ENCODE data around the gene ADCYAP1.

ADCYAP1 gene

GRCh38 chr18:875912-876311 is 28.8 kb upstream of the ADCYAP1 start:
- no peaks in the 10 kb centered on the region for H3K9me3 ChIP-seq (ENCODE audit: control insufficient read depth, insufficient read depth, low read depth, low read length)
- ChIA-PET POLR2A (no interaction called here), CTCF (interaction anchor here (1.0 kb wide), 1 partner anchor 11 kb away, joined by 3 read pairs; no protein-coding TSS in a partner anchor)
- no peaks in the 10 kb centered on the region for H3K4me1 ChIP-seq (ENCODE audit: control insufficient read depth, insufficient read depth, low read length)
- H3K27ac ChIP-seq (ENCODE audit: extremely low read depth, low read depth, low read length): no peak overlapping the region
- H3K36me3 ChIP-seq (ENCODE audit: control insufficient read depth in 2 of 2, insufficient read depth in 1 of 2, low read length in 2 of 2): no peaks in the 10 kb centered on the region
- TF ChIP-seq ZSCAN18 (tag by site-specific recombination; IDR thresholded peaks at IDR 0.05): no peak
- no peak for TF ChIP-seq ZFHX2 (tag by site-specific recombination; conservative IDR thresholded peaks at IDR 0.05)
- TF ChIP-seq ZNF354C (tag by site-specific recombination; IDR thresholded peaks at IDR 0.05; ENCODE audit: borderline replicate concordance, low read depth): no peak
- no peak for TF ChIP-seq ZNF645 (tag by site-specific recombination; IDR thresholded peaks at IDR 0.05)
- no peak for TF ChIP-seq ZNF18 (tag by site-specific recombination; IDR thresholded peaks at IDR 0.05)
- no peak for TF ChIP-seq ZNF549 (tag by site-specific recombination; IDR thresholded peaks at IDR 0.05)
- no peak for TF ChIP-seq ZNF133 (tag by site-specific recombination; IDR thresholded peaks at IDR 0.05)
- TF ChIP-seq TCF7L2 (IDR thresholded peaks at IDR 0.05; ENCODE audit: borderline replicate concordance, low read depth, low read length): no peak
- no peak for TF ChIP-seq ZNF558 (tag by site-specific recombination; IDR thresholded peaks at IDR 0.05)
- TF ChIP-seq ZNF404 (tag by site-specific recombination; IDR thresholded peaks at IDR 0.05): no peak
- no peak overlapping the region for H3K4me3 ChIP-seq (ENCODE audit: low read depth, low read length)

GRCh38 chr18:877238-877637 is 27.4 kb upstream of the ADCYAP1 start:
- Histone ChIP-seq H3K9me3 (ENCODE audit: control insufficient read depth, insufficient read depth, low read depth, low read length) (no peaks in the 10 kb centered on the region), H3K4me3 (ENCODE audit: low read depth, low read length) (no peak overlapping the region), H3K27ac (ENCODE audit: extremely low read depth, low read depth, low read length) (no peak overlapping the region), H3K36me3 (ENCODE audit: control insufficient read depth in 2 of 2, insufficient read depth in 1 of 2, low read length in 2 of 2) (no peaks in the 10 kb centered on the region), H3K4me1 (ENCODE audit: control insufficient read depth, insufficient read depth, low read length) (no peaks in the 10 kb centered on the region)
- ChIA-PET POLR2A (no interaction called here), CTCF (interaction anchor here (1.0 to 2.3 kb wide), 4 partner anchors 12 to 84 kb away, joined by 3 to 8 read pairs (median 6); no protein-coding TSS in a partner anchor)
- no peak for TF ChIP-seq ZNF362 (tag by site-specific recombination; IDR thresholded peaks at IDR 0.05)
- TF ChIP-seq ZNF692 (tag by site-specific recombination; IDR thresholded peaks at IDR 0.05): no peak
- TF ChIP-seq PRDM2 (tag by site-specific recombination; IDR thresholded peaks at IDR 0.05; ENCODE audit: borderline replicate concordance): no peak
- TF ChIP-seq ZNF521 (tag by site-specific recombination; IDR thresholded peaks at IDR 0.05): no peak
- TF ChIP-seq ZNF785 (tag by site-specific recombination; IDR thresholded peaks at IDR 0.05): no peak
- TF ChIP-seq ZNF324 (tag by site-specific recombination; IDR thresholded peaks at IDR 0.05): no peak
- TF ChIP-seq ZNF670 (tag by site-specific recombination; IDR thresholded peaks at IDR 0.05; ENCODE audit: low read depth): no peak
- TF ChIP-seq ZNF26 (tag by site-specific recombination; IDR thresholded peaks at IDR 0.05): no peak
- no peak for TF ChIP-seq ZBTB7A (tag by site-specific recombination; IDR thresholded peaks at IDR 0.05; ENCODE audit: low read depth)
